HG03432 (cell line): ENCODE results near the gene MUC15.

Experiments
- ATAC-seq: cut with Tn5 transposase; IDR thresholded peaks from one replicate; pipeline ENCODE4 v1.9.1; 2021; ENCODE audit warnings: mild to moderate bottlenecking, moderate library complexity; ENCODE audit not compliant: unreplicated experiment

The MUC15 gene

DNA sequence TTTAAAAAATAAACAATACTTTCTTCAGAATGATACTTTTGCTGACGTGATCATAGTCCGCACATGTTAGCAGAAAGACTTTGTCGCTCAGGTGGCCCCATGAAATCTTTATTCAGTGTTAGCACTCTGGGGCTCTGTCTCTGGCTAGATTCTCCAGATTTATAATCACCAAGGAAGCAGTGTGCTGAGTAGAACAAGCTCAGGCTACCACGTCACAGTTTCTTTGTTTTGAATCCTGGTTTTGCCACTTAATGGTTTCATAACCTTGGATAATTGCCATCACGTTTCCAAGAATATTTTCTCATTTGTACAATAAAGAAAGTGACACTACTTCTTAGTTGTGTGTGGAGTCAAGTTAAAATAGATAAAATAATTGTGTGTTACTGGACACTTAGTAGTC lies 3.9 kb upstream of the MUC15 start:
- no peak for ATAC-seq

DNA sequence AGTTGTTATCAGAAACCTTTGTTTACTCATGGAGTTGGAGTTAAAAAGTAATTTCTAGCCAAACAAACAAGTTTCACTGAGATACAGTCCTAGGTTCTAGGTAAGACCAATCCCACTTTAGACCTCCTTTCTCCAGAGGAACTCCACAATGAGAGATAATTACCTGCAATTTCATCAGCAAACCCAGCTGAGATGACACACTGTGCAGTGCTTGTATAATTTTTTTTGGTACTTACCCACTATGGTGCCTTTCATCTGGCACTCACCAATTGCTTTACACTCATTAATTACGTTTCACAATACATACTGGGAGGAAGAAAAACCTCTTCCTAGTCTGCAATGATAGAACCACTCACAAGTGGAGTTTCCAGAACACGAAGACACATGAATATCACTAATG lies 1.8 kb upstream of the MUC15 start:
- ATAC-seq: no peak

DNA sequence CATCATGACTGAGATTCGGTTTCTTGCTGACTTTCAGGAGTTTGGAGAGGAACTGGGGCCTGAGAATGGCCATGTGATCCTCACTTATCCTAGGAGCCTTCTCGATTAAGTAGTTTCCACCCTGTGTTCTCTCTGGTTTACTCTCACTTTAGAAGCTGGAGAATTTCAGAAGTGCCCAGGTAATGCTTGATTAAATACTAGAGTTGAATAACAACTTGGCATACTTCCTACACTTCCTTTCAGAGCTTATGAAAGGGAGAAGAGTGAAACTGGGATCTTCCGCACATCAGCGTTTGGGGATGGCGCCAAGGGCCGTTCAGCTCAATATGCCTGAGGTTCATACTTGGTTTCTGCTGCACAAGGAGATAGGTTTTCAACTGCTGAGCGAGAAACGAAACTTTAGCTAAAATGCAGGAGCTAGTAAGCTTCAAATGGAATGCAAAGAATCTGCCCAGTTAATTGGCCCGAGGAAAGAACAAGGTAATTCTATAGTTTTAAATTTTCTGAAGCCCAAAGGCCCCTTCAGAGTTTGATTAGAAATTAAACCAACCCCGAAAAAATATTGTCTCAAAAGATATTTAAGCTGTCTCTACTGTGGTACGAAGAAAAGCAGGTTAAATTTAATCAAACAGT lies 823 bp upstream of the MUC15 start:
- no peak for ATAC-seq

- no peak for ATAC-seq
Observed at GRCh38 chr11:26569646-26570045, 2.4 kb downstream of the MUC15 start.

GRCh38 chr11:26558190-26558589 lies 13.9 kb downstream of the MUC15 start:
- no peak for ATAC-seq

GRCh38 chr11:26557666-26558065 lies 14.4 kb downstream of the MUC15 start:
- no peak for ATAC-seq

GRCh38 chr11:26556582-26556981 lies 15.5 kb downstream of the MUC15 start:
- peak; percentile 42 for ATAC-seq

- no peak for ATAC-seq
Observed at GRCh38 chr11:26554455-26554854, 17.6 kb downstream of the MUC15 start.

DNA sequence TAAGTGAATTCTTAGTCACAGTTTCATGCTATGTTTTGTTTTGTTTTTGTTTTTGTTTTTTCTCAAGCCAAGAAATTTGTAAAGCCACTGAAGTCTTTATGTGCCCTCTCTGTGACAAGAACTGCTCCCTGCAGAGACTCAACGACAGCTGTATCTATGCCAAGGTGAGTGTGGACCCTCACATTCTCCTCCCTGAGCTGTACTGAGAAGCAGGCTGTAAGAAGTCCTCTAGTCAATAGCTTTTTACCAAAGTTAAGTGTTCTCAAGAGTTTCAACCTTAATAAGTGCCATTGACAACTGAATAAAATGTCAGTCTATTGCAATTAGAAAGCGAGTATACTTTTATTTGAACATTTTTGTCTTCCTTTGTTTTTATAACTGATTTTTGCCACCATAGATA lies 18.9 kb downstream of the MUC15 start:
- ATAC-seq: no peak

DNA sequence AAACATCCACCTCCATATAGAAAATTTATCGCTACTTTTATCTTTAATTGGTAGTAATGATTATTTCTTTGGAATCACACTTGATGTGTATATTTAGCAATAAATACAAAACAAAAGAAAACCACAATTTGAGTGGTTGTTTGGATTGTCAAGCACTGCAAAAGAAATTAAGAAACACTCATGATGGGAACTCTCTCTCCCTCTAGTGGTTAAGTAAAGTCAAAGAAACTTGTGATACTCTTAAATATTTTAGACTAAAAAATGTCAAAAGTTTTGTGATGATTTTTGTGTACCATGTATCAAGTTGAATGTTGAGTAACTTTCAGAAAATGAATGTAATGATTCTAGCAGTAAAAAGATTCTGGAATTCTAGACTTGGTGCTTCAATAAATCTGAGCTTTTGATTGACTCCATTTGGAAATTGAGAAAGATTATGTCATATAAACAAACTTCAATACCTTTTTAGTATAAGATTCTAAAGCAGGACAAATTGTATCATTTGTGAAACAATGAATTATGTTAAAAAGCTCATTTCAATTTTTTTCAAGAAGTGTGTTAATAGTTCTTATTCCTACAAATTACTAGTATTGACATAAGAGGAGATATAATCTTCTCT lies 20.8 kb downstream of the MUC15 start:
- no peak for ATAC-seq

DNA sequence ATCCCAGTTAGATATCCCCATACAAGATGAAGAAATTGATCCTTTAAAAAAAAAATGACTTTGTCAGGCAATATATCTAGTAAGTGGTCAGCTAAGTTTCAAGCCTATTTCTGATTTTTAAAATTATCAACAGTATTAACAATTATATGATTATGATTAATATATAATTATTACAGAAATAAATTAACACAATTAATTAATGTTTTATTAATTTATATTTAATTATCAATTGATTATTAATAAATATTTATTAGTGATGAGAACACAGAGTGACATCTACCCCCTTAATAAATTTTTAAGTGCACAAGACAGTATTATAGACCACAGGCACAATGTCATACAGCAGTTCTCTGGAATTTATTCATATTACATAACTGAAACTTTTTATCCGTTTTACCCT lies 22.0 kb downstream of the MUC15 start:
- ATAC-seq: no peak

DNA sequence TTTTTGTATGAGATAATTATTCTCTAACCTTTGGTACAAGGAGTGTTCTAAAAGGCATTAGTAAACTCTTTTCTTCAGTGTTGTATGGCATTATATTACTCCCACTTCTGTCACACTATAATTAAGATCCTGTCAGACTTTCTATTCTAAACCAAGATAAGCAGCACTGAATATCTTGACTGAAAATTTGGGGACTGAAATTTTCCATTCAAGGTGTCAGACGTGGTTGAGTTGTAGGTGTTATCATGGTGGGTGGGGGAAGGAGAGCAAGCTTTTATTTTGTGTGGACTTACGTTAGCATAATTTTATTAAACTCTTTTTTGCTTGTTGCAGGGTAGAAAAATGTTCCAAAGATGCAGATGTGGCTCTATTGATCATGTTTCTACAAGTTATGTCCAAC lies 22.9 kb downstream of the MUC15 start:
- ATAC-seq: no peak

DNA sequence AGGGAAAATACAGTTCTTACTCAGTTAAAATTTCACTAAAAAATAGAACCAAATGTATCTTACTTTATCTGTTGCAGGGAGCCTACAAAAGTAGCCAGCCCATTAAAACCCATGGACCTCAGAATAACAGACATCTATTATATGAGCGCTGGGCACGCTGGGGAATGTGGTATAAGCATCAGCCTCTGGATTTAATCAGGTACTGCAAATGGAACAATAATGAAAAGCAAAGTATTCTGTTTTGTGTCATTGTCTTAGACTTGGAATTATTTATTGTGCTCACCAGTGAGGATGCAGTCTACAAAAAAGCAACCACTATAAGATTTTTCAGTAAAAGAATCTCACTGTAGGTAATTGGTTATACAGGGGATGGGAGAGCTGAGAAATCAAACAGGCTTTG lies 30.2 kb downstream of the MUC15 start:
- no peak for ATAC-seq

GRCh38 chr11:26539517-26539916 lies 32.5 kb downstream of the MUC15 start:
- no peak for ATAC-seq

- ATAC-seq: no peak
Observed at GRCh38 chr11:26537341-26537740, 34.7 kb downstream of the MUC15 start.

- ATAC-seq: no peak
Observed at GRCh38 chr11:26527685-26528084, 44.4 kb downstream of the MUC15 start.

- ATAC-seq: peak; percentile 64
Observed at GRCh38 chr11:26522912-26523610, 49.0 kb downstream of the MUC15 start.

- ATAC-seq: no peak
Observed at GRCh38 chr11:26519469-26519868, 52.6 kb downstream of the MUC15 start.

DNA sequence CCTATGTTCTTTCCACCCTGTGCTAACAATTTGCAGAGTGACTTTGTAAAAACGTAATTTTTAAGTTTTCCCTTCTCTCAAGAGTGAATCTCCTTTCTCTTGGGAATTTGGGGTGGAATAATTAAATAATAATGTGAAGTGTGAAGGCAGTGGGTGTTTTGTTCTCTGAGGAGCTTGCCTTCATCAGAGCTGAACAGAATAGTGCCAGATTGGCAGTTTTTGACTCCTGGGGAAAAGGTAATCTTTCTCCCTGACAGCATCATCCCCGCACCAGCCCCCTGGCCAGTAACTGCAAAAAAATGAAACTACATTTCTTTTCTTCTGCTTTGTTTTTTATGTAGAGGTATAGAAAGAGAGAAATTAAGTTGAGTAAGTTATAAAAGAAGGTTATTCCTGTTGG lies 59.9 kb downstream of the MUC15 start:
- no peak for ATAC-seq

- ATAC-seq: no peak
Observed at GRCh38 chr11:26510756-26511155, 61.3 kb downstream of the MUC15 start.

DNA sequence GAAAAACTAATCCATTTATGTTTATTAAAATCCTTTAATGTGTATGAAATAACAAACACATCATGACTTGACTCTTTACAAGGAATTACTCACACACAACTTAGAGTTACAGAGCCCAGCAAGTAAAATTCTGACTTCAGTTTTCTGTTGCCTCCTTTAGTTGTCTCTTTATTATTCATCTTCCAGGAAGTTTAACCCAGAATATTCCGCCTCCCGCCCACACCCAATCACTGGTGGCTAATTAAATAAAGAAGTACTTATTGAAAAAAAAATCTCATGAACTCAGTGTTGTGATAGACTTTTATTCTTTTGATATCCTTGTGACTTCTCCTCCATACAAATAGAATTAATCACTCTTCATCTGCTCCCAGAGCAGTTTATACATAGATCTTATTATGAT lies 61.9 kb downstream of the MUC15 start:
- no peak for ATAC-seq
